ENCODE measurements around the gene PDZD2. TPM values are rescaled to one million over a fixed set of nuclear protein-coding genes. Genes with fewer than 3 reads are reported as not detected.
"Not testable (repeated sequence)": the region's sequence is repeated elsewhere in the genome, so short reads cannot be mapped to it uniquely, and the experiment has no call there.

The PDZD2 gene
- total RNA-seq, 2 experiments from 2014 or later: 1.3 to 1.8 TPM

DNA sequence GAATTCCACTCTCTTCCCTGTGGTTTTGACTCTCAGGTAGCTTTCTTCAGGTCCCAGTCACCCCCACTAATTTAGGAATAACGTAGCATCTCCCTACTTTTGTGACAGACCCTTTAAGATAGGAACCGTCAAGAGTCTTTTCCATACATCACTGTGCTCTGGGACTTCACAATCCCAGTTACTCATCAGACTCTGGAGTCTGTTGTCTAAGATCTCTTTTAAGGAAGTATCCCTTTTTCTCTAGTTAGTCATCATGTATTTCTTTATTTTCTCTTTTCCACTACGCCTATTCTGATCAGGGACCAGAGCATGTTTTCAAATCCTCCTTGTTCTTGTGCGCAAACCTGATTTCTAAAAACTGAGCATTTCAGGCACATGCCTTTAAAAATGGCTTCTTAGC lies 392.2 kb downstream of the PDZD2 start:
- TF ChIP-seq, protein P1, sequence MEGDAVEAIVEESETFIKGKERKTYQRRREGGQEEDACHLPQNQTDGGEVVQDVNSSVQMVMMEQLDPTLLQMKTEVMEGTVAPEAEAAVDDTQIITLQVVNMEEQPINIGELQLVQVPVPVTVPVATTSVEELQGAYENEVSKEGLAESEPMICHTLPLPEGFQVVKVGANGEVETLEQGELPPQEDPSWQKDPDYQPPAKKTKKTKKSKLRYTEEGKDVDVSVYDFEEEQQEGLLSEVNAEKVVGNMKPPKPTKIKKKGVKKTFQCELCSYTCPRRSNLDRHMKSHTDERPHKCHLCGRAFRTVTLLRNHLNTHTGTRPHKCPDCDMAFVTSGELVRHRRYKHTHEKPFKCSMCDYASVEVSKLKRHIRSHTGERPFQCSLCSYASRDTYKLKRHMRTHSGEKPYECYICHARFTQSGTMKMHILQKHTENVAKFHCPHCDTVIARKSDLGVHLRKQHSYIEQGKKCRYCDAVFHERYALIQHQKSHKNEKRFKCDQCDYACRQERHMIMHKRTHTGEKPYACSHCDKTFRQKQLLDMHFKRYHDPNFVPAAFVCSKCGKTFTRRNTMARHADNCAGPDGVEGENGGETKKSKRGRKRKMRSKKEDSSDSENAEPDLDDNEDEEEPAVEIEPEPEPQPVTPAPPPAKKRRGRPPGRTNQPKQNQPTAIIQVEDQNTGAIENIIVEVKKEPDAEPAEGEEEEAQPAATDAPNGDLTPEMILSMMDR (IDR thresholded peaks at IDR 0.05): no peak
- Mint-ChIP-seq H3K27ac (peak overlapping the region; percentile 39), H3K27me3 (no peaks in the 10 kb centered on the region), H3K4me1 (ENCODE audit: low read depth) (peaks cover 31% of the 10 kb centered on the region), H3K36me3 (ENCODE audit: low read depth) (no peaks in the 10 kb centered on the region), H3K9me3 (no peaks in the 10 kb centered on the region), H3K4me3 (no peak overlapping the region)
- H3K27ac ChIP-seq (ENCODE audit: low read depth in 1 of 2, low read length in 2 of 2): no peak overlapping the region
- H3K27me3 ChIP-seq (ENCODE audit: control insufficient read depth in 1 of 2, insufficient read depth in 2 of 2, low read length in 2 of 2): no peaks in the 10 kb centered on the region
- ChIA-PET CTCF (no interaction called here), POLR2A (no interaction called here)
- no peaks in the 10 kb centered on the region for H3K9me3 ChIP-seq (ENCODE audit: control insufficient read depth in 1 of 2, insufficient read depth in 1 of 2, low read length in 2 of 2)
- no peak for DNase-seq
- no peak for ATAC-seq (ENCODE audit: poor library complexity)
- H3K4me1 ChIP-seq (ENCODE audit: insufficient read depth, low read length): peaks cover 10% of the 10 kb centered on the region
- intact Hi-C loops (cut with DNase I, micrococcal nuclease): no loop called here
- no peak overlapping the region for H3K4me3 ChIP-seq (ENCODE audit: low read length)
- H3K36me3 ChIP-seq (ENCODE audit: insufficient read depth, low read length): no peaks in the 10 kb centered on the region

- peaks cover 11% of the 10 kb centered on the region for H3K4me1 Mint-ChIP-seq (ENCODE audit: low read depth)
Measured at GRCh38 chr5:32038523-32038922, 399.6 kb downstream of the PDZD2 start.

GRCh38 chr5:32039133-32039532 lies 400.2 kb downstream of the PDZD2 start:
- CTCF ChIA-PET; H3K27ac ChIP-seq (ENCODE audit: low read depth in 1 of 2, low read length in 2 of 2); DNase-seq; H3K4me1 Mint-ChIP-seq (ENCODE audit: low read depth); POLR2A ChIA-PET; H3K36me3 ChIP-seq (ENCODE audit: insufficient read depth, low read length); H3K4me3 ChIP-seq (ENCODE audit: low read length); H3K9me3 Mint-ChIP-seq; H3K27me3 ChIP-seq (ENCODE audit: control insufficient read depth in 1 of 2, insufficient read depth in 2 of 2, low read length in 2 of 2); H3K27ac Mint-ChIP-seq; H3K27me3 Mint-ChIP-seq; H3K36me3 Mint-ChIP-seq (ENCODE audit: low read depth); ATAC-seq (ENCODE audit: poor library complexity); H3K4me1 ChIP-seq (ENCODE audit: insufficient read depth, low read length); intact Hi-C loops (cut with DNase I, micrococcal nuclease); H3K4me3 Mint-ChIP-seq: not testable (repeated sequence)
- peaks cover 0 to 22% of the 10 kb centered on the region in 2 experiments for H3K9me3 ChIP-seq (ENCODE audit: control insufficient read depth in 1 of 2, insufficient read depth in 1 of 2, low read length in 2 of 2)

More at GRCh38 chr5:32038523-32038922, 399.6 kb downstream of the PDZD2 start:
- no peaks in the 10 kb centered on the region for H3K36me3 Mint-ChIP-seq (ENCODE audit: low read depth)
- H3K27me3 ChIP-seq (ENCODE audit: control insufficient read depth in 1 of 2, insufficient read depth in 2 of 2, low read length in 2 of 2): no peaks in the 10 kb centered on the region
- H3K36me3 ChIP-seq (ENCODE audit: insufficient read depth, low read length): no peaks in the 10 kb centered on the region
- ChIA-PET POLR2A (no interaction called here), CTCF (no interaction called here)
- H3K27ac ChIP-seq (ENCODE audit: low read depth in 1 of 2, low read length in 2 of 2): no peak overlapping the region
- DNase-seq (no peak), ATAC-seq (ENCODE audit: poor library complexity) (no peak)
- H3K27me3 Mint-ChIP-seq: no peaks in the 10 kb centered on the region
- TF ChIP-seq, protein P1 (IDR thresholded peaks at IDR 0.05): no peak
- intact Hi-C loops (cut with DNase I, micrococcal nuclease): no loop called here
- H3K9me3 Mint-ChIP-seq: no peaks in the 10 kb centered on the region
- H3K4me3 ChIP-seq (ENCODE audit: low read length): no peak overlapping the region
- no peak overlapping the region for H3K4me3 Mint-ChIP-seq
- H3K4me1 ChIP-seq (ENCODE audit: insufficient read depth, low read length): peaks cover 5% of the 10 kb centered on the region
- no peak overlapping the region for H3K27ac Mint-ChIP-seq
- H3K9me3 ChIP-seq (ENCODE audit: control insufficient read depth in 1 of 2, insufficient read depth in 1 of 2, low read length in 2 of 2): peaks cover 0 to 22% of the 10 kb centered on the region in 2 experiments

DNA sequence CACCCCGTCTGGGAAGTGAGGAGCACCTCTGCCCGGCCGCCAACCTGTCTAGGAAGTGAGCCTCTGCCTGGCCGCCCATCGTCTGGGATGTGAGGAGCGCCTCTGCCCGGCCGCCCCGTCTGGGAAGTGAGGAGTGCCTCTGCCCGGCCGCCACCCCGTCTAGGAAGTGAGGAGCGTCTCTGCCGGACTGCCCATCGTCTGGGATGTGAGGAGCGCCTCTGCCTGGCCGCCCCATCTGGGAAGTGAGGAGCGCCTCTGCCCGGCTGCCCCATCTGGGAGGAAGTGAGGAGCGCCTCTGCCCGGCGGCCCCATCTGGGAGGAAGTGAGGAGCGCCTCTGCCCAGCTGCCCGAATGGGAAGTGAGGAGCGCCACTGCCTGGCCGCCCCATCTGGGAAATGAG lies 400.7 kb downstream of the PDZD2 start:
- CTCF ChIA-PET; H3K27me3 Mint-ChIP-seq; H3K4me1 Mint-ChIP-seq (ENCODE audit: low read depth): not testable (repeated sequence)

GRCh38 chr5:32040181-32040695 lies 401.3 kb downstream of the PDZD2 start:
- H3K27me3 Mint-ChIP-seq; H3K36me3 ChIP-seq (ENCODE audit: insufficient read depth, low read length); H3K36me3 Mint-ChIP-seq (ENCODE audit: low read depth); H3K4me3 Mint-ChIP-seq; H3K4me1 Mint-ChIP-seq (ENCODE audit: low read depth); CTCF ChIA-PET; ATAC-seq (ENCODE audit: poor library complexity); H3K27ac Mint-ChIP-seq; H3K9me3 Mint-ChIP-seq; H3K27ac ChIP-seq (ENCODE audit: low read depth in 1 of 2, low read length in 2 of 2); H3K4me1 ChIP-seq (ENCODE audit: insufficient read depth, low read length); H3K27me3 ChIP-seq (ENCODE audit: control insufficient read depth in 1 of 2, insufficient read depth in 2 of 2, low read length in 2 of 2); POLR2A ChIA-PET; intact Hi-C loops (cut with DNase I, micrococcal nuclease); H3K4me3 ChIP-seq (ENCODE audit: low read length); DNase-seq: not testable (repeated sequence)
- peaks cover 0 to 22% of the 10 kb centered on the region in 2 experiments for H3K9me3 ChIP-seq (ENCODE audit: control insufficient read depth in 1 of 2, insufficient read depth in 1 of 2, low read length in 2 of 2)

More for the DNA sequence above, 400.7 kb downstream of the PDZD2 start:
- H3K36me3 Mint-ChIP-seq (ENCODE audit: low read depth); H3K27ac ChIP-seq (ENCODE audit: low read depth in 1 of 2, low read length in 2 of 2); H3K9me3 Mint-ChIP-seq; intact Hi-C loops (cut with DNase I, micrococcal nuclease); H3K4me1 ChIP-seq (ENCODE audit: insufficient read depth, low read length); H3K27ac Mint-ChIP-seq; ATAC-seq (ENCODE audit: poor library complexity); H3K36me3 ChIP-seq (ENCODE audit: insufficient read depth, low read length); DNase-seq; H3K4me3 ChIP-seq (ENCODE audit: low read length); POLR2A ChIA-PET; H3K4me3 Mint-ChIP-seq; H3K27me3 ChIP-seq (ENCODE audit: control insufficient read depth in 1 of 2, insufficient read depth in 2 of 2, low read length in 2 of 2): not testable (repeated sequence)
- H3K9me3 ChIP-seq (ENCODE audit: control insufficient read depth in 1 of 2, insufficient read depth in 1 of 2, low read length in 2 of 2): peaks cover 0 to 22% of the 10 kb centered on the region in 2 experiments
